ENCODE measurements around the gene ADCK2.
A peak's percentile ranks its signal among the peaks of the same experiment; 100 is the strongest.
"Not testable (repeated sequence)": the region's sequence is repeated elsewhere in the genome, so short reads cannot be mapped to it uniquely, and the experiment has no call there.

ADCK2 gene

GRCh38 chr7:140686921-140687320 is 14.2 kb downstream of the ADCK2 start:
- H3K27ac ChIP-seq: no peak overlapping the region
- H3K4me3 ChIP-seq: no peak overlapping the region
- DNase-seq (ENCODE audit: low spot score): peak; percentile 31
- no peak for TF ChIP-seq CTCF (IDR thresholded peaks at IDR 0.05)

GRCh38 chr7:140688341-140688740 is 15.6 kb downstream of the ADCK2 start:
- TF ChIP-seq CTCF (IDR thresholded peaks at IDR 0.05): no peak
- no peak overlapping the region for H3K4me3 ChIP-seq
- no peak for DNase-seq (ENCODE audit: low spot score)
- no peak overlapping the region for H3K27ac ChIP-seq

- Histone ChIP-seq H3K4me3 (no peak overlapping the region), H3K27ac (no peak overlapping the region)
- TF ChIP-seq CTCF (IDR thresholded peaks at IDR 0.05): no peak
- DNase-seq (ENCODE audit: low spot score): peak; percentile 33
Observed at GRCh38 chr7:140689199-140690152, 16.7 kb downstream of the ADCK2 start.

- H3K4me3 ChIP-seq: no peak overlapping the region
- TF ChIP-seq CTCF (IDR thresholded peaks at IDR 0.05): no peak
- H3K27ac ChIP-seq: no peak overlapping the region
- no peak for DNase-seq (ENCODE audit: low spot score)
Observed at GRCh38 chr7:140691376-140692045, 18.8 kb downstream of the ADCK2 start.

GRCh38 chr7:140693849-140694248 is 21.1 kb downstream of the ADCK2 start:
- not testable (repeated sequence) for H3K27ac ChIP-seq; DNase-seq (ENCODE audit: low spot score); H3K4me3 ChIP-seq

- TF ChIP-seq CTCF (IDR thresholded peaks at IDR 0.05): no peak
- no peak for DNase-seq (ENCODE audit: low spot score)
- Histone ChIP-seq H3K27ac (no peak overlapping the region), H3K4me3 (no peak overlapping the region)
Observed at GRCh38 chr7:140694592-140694991, 21.8 kb downstream of the ADCK2 start.

- DNase-seq (ENCODE audit: low spot score): no peak
- Histone ChIP-seq H3K27ac (no peak overlapping the region), H3K4me3 (no peak overlapping the region)
- TF ChIP-seq CTCF (IDR thresholded peaks at IDR 0.05): no peak
Observed at GRCh38 chr7:140695381-140695780, 22.6 kb downstream of the ADCK2 start.

All from coronary artery (tissue), 2 donors.